Mesothelial cell of epicardium (in vitro differentiated cells): ENCODE measurements around the gene PANK3. TPM values are rescaled to one million over a fixed set of nuclear protein-coding genes. Genes with fewer than 3 reads are reported as not detected.
"Not testable (repeated sequence)": the region's sequence is repeated elsewhere in the genome, so short reads cannot be mapped to it uniquely, and the experiment has no call there.

Source experiments
- DNase-seq, 2 experiments: peaks; one replicate each; pipeline ENCODE4 v3.0.0; 2021; ENCODE audit warnings: low spot score in 2 of 2; ENCODE audit not compliant: unreplicated experiment in 2 of 2
- H3K27ac Mint-ChIP-seq: 2 replicates; pipeline ENCODE4 v1.8.0; 2021; ENCODE audit warnings: mixed read lengths
- H3K27me3 Mint-ChIP-seq: 2 replicates; pipeline ENCODE4 v1.8.0; 2021; ENCODE audit warnings: low read depth, mixed read lengths
- H3K36me3 Mint-ChIP-seq: 2 replicates; pipeline ENCODE4 v1.8.0; 2021; ENCODE audit warnings: mixed read lengths
- H3K4me1 Mint-ChIP-seq: 2 replicates; pipeline ENCODE4 v1.8.0; 2021; ENCODE audit warnings: mixed read lengths
- H3K4me3 Mint-ChIP-seq: 2 replicates; pipeline ENCODE4 v1.8.0; 2021; ENCODE audit warnings: mild to moderate bottlenecking, moderate library complexity, mixed read lengths
- H3K9me3 Mint-ChIP-seq: 2 replicates; pipeline ENCODE4 v1.8.0; 2021; ENCODE audit warnings: mixed read lengths
- total RNA-seq: library from RNA; stranded (reverse); gene quantifications from 3 replicates; pipeline ENCODE4 v1.2.1, GENCODE V29; 2021
- TF ChIP-seq, protein P1 (sequence below): fragments of 200-600 bp; sonication (generic); IDR thresholded peaks from one replicate; pipeline ENCODE4 v1.5.0; 2021; ENCODE audit warnings: antibody characterized with exemption; ENCODE audit not compliant: unreplicated experiment

Gene PANK3
- total RNA-seq, 1 donor from 2014 or later = 90.7 TPM

- Mint-ChIP-seq H3K27ac (peak overlapping the region; percentile 50), H3K4me1 (peaks cover 39% of the 10 kb centered on the region), H3K36me3 (peaks cover 17% of the 10 kb centered on the region), H3K27me3 (no peaks in the 10 kb centered on the region), H3K4me3 (no peak overlapping the region), H3K9me3 (peaks cover under 1% of the 10 kb centered on the region)
- DNase-seq = no peak
- TF ChIP-seq, protein P1, sequence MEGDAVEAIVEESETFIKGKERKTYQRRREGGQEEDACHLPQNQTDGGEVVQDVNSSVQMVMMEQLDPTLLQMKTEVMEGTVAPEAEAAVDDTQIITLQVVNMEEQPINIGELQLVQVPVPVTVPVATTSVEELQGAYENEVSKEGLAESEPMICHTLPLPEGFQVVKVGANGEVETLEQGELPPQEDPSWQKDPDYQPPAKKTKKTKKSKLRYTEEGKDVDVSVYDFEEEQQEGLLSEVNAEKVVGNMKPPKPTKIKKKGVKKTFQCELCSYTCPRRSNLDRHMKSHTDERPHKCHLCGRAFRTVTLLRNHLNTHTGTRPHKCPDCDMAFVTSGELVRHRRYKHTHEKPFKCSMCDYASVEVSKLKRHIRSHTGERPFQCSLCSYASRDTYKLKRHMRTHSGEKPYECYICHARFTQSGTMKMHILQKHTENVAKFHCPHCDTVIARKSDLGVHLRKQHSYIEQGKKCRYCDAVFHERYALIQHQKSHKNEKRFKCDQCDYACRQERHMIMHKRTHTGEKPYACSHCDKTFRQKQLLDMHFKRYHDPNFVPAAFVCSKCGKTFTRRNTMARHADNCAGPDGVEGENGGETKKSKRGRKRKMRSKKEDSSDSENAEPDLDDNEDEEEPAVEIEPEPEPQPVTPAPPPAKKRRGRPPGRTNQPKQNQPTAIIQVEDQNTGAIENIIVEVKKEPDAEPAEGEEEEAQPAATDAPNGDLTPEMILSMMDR = no peak
Measured at GRCh38 chr5:168575391-168576372, 3.5 kb downstream of the PANK3 start.

- not testable (repeated sequence) for H3K9me3 Mint-ChIP-seq, H3K27me3 Mint-ChIP-seq
Measured at GRCh38 chr5:168574156-168574555, 5.0 kb downstream of the PANK3 start.

GRCh38 chr5:168573663-168574062 lies 5.5 kb downstream of the PANK3 start:
- H3K27ac Mint-ChIP-seq, DNase-seq, H3K27me3 Mint-ChIP-seq, H3K9me3 Mint-ChIP-seq, H3K4me3 Mint-ChIP-seq: not testable (repeated sequence)
- Mint-ChIP-seq H3K4me1 (peaks cover 33% of the 10 kb centered on the region), H3K36me3 (peaks cover 26% of the 10 kb centered on the region)

More at GRCh38 chr5:168574156-168574555, 5.0 kb downstream of the PANK3 start:
- H3K4me3 Mint-ChIP-seq, H3K27ac Mint-ChIP-seq, DNase-seq: not testable (repeated sequence)
- Mint-ChIP-seq H3K36me3 (peaks cover 25% of the 10 kb centered on the region), H3K4me1 (peaks cover 33% of the 10 kb centered on the region)

DNA sequence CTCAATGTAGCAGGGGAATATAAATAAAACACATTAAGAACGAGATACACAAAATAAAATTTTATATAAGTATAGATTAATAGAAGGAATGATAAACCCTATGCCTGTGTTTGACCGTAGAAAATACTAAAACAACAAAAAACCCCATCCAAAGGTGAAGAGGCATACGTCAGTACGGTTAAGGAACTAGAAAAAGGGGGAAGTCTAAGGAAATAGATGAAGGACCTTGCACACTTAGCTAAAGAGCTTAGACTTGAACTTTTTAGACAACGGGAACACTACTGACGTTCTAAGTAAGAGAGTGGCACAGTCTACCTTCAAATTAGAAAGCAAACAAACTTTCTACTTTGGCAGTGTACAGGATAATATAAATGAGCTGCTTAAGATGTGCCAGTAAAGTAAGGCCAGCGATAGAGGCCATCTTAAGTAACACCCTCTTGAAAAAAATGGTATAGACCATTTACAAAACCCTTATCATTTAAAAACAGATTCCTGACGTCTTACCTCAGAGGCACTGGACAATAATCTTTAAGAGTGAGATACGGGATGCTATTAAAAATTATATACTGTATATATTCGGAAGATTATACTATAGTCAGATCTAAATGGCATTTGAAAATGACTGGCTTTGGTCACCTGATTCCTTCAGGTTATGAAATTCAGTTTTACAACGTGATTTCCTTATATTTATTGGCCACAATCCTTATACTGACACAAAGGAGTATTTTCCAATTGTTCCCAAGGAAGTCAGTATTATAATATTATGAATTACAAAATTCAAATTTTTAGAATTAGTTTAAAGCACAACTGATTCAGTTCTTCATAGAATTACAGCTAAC lies 8.5 kb downstream of the PANK3 start:
- peaks cover 40% of the 10 kb centered on the region for H3K36me3 Mint-ChIP-seq
- no peak for DNase-seq
- H3K9me3 Mint-ChIP-seq = peaks cover 4% of the 10 kb centered on the region
- TF ChIP-seq, protein P1 = no peak
- H3K4me1 Mint-ChIP-seq = peaks cover 13% of the 10 kb centered on the region
- H3K4me3 Mint-ChIP-seq = no peak overlapping the region
- no peaks in the 10 kb centered on the region for H3K27me3 Mint-ChIP-seq
- H3K27ac Mint-ChIP-seq = peak overlapping the region; percentile 34

DNA sequence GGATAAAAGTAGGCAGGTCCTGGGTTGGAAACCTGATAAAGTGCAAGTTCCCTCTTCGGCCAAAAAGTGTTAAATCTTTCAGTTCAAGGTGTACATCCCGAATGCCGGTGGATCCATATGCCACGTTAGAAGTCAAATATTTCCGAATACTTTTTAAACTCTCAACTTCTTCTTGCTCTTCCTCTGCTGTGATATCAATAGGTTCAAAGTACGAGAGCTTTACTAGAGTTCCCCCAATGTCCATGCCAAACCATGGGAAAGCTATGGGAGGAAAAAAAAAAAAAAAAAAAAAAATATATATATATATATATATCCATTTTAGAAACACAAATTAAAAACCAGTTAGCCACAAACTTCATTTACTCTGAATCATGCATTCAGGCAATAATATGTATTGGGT lies 10.4 kb downstream of the PANK3 start:
- no peak overlapping the region for H3K4me3 Mint-ChIP-seq
- H3K9me3 Mint-ChIP-seq = peaks cover 4% of the 10 kb centered on the region
- no peaks in the 10 kb centered on the region for H3K27me3 Mint-ChIP-seq
- DNase-seq = no peak
- TF ChIP-seq, protein P1 = no peak
- peaks cover 42% of the 10 kb centered on the region for H3K36me3 Mint-ChIP-seq
- no peak overlapping the region for H3K27ac Mint-ChIP-seq
- H3K4me1 Mint-ChIP-seq = peaks cover 7% of the 10 kb centered on the region

GRCh38 chr5:168563959-168564358 lies 15.2 kb downstream of the PANK3 start:
- H3K9me3 Mint-ChIP-seq = no peaks in the 10 kb centered on the region
- no peaks in the 10 kb centered on the region for H3K4me1 Mint-ChIP-seq
- H3K27me3 Mint-ChIP-seq = no peaks in the 10 kb centered on the region
- TF ChIP-seq, protein P1 = no peak
- H3K4me3 Mint-ChIP-seq = no peak overlapping the region
- DNase-seq = no peak
- H3K36me3 Mint-ChIP-seq = peaks cover 32% of the 10 kb centered on the region
- peak overlapping the region; percentile 43 for H3K27ac Mint-ChIP-seq
